GM19351 (cell line): ENCODE measurements around the gene PTDSS2.
A peak's percentile ranks its signal among the peaks of the same experiment; 100 is the strongest.
"Not testable (repeated sequence)": the region's sequence is repeated elsewhere in the genome, so short reads cannot be mapped to it uniquely, and the experiment has no call there.

ENCODE experiments used
- ATAC-seq: cut with Tn5 transposase; IDR thresholded peaks from one replicate; pipeline ENCODE4 v1.9.1; 2021; ENCODE audit warnings: mild to moderate bottlenecking, moderate library complexity; ENCODE audit not compliant: unreplicated experiment

The PTDSS2 gene

GRCh38 chr11:449889-450808 lies at the start of gene PTDSS2:
TSS of gene PTDSS2 (plus strand) at chr11:450279. CDS start at chr11:450456, 177 bp downstream.
- peak; percentile 81 for ATAC-seq

DNA sequence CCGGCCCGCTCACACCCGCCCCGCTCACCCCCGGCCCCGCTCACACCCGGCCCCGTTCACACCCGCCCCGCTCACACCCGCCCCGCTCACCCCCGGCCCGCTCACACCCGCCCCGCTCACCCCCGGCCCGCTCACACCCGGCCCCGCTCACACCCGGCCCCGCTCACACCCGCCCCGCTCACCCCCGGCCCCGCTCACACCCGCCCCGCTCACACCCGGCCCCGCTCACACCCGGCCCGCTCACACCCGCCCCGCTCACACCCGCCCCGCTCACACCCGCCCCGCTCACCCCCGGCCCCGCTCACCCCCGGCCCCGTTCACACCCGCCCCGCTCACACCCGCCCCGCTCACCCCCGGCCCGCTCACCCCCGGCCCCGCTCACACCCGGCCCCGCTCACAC lies 48.9 kb upstream of the PTDSS2 start:
- not testable (repeated sequence) for ATAC-seq

DNA sequence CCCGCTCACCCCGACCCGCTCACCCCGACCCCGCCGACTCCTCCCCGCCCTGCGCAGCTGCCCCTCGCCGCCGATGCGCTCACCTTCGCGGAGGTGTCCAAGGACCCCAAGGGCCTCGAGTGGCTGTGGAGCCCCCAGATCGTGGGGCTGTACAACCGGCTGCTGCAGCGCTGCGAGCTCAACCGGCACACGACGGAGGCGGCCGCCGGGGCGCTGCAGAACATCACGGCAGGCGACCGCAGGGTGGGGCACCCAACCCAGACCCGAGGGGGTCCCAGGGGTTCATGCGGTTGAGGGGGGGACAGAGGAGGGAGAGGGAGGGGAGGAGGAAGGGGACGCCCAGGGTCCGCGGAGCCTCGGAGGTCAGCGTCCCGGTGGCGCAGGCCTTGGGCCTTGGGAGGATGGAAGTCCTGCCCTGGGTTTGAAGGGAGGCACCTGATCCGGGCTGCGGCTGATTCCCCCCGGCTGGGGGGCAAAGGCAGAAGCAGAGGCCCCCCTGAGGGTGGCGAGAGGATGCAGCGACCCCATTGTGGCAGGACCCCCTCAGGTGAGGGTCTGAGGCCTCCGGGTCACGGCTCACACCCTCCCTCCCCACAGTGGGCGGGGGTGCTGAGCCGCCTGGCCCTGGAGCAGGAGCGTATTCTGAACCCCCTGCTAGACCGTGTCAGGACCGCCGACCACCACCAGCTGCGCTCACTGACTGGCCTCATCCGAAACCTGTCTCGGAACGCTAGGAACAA lies 46.9 kb upstream of the PTDSS2 start:
- no peak for ATAC-seq

DNA sequence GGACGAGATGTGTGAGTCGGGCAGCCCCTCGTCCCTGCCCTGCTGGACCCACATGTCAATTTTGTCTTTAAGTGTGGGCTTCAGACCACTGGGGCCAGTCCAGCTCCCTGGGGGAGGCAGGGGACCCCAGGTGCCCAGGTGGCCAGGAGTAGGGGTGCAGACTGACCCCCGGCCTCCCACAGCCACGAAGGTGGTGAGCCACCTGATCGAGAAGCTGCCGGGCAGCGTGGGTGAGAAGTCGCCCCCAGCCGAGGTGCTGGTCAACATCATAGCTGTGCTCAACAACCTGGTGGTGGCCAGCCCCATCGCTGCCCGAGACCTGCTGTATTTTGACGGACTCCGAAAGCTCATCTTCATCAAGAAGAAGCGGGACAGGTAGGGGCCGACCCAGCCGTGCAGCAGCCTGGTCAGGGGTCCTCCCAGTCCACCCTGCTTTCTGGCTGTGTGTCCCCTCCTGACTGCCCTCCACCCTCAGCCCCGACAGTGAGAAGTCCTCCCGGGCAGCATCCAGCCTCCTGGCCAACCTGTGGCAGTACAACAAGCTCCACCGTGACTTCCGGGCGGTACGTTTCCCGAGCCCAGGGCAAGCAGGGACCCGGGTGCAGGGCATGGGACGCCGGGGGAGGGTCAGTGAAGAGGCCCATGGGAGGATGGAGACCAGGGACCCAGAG lies 46.2 kb upstream of the PTDSS2 start:
- no peak for ATAC-seq

- ATAC-seq: no peak
These were observed 45.4 kb upstream of the PTDSS2 start for GRCh38 chr11:404551-405264.

- ATAC-seq: no peak
These were observed 44.6 kb upstream of the PTDSS2 start for GRCh38 chr11:405323-405953.

DNA sequence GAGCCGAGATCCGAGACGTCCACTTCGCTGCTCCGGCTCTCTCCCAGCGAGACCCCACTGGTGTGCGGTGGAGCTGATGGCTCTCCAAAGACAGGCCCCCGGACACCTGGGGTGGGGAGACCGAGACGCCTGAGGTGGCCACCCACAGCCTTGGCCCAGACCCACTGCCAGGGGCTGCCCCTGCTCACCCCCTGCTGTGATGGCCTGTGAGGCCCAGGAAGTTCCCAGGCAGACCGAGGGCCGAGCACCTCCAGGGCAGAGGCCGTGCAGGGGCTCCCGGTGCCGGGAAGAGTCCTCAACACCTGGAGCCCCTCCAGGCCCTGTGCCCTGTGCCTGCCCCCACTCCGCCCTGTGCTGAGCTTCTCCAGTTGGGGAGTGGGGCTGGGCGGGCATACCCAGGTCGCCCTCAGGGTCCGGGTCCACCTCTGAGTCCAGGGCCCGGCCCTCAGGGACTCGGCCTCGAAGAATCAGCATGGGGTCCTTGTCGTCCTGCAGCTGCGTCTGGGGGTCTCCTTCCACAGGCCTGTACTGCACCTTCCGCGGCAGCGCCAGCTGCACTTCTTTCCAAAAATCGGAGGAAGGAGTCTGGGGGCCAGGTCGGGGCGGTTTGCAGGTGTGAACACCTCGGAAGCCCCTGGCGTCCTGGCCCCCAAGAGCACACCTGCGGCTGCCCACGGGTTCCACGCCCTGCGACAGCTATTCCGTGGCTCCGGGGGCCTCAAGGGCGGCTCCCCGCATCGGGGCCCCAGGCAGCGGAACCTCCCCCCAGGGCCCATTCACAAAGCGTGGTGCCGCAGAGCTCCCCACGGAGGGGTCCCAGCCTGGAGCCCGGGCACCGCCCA lies 43.9 kb upstream of the PTDSS2 start:
- ATAC-seq: no peak

- ATAC-seq: peak; percentile 87
These were observed 43.1 kb upstream of the PTDSS2 start for GRCh38 chr11:406796-407650.

DNA sequence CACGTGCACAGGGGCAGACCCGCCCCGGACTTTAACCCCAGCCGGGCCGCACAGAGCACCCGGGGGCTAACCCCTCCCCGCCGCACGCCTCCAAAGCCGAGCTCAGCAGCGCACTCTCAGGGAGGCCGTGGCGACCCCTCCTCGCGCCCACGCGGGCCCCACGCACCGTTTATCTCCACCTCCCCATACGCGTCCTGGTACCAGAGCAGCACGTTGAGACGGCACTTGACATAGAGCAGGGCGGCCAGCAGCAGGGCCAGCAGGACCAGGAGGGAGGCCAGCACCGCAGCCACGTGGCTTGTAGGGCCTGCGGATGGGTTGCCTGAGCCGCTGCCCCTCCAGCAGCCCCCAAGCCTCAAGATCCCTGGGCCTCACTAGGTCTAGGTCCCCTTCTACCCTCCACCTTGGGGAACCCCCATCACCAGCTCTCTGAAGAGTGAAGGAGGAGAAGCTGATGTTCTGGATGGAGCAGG lies 42.4 kb upstream of the PTDSS2 start:
- ATAC-seq: no peak

DNA sequence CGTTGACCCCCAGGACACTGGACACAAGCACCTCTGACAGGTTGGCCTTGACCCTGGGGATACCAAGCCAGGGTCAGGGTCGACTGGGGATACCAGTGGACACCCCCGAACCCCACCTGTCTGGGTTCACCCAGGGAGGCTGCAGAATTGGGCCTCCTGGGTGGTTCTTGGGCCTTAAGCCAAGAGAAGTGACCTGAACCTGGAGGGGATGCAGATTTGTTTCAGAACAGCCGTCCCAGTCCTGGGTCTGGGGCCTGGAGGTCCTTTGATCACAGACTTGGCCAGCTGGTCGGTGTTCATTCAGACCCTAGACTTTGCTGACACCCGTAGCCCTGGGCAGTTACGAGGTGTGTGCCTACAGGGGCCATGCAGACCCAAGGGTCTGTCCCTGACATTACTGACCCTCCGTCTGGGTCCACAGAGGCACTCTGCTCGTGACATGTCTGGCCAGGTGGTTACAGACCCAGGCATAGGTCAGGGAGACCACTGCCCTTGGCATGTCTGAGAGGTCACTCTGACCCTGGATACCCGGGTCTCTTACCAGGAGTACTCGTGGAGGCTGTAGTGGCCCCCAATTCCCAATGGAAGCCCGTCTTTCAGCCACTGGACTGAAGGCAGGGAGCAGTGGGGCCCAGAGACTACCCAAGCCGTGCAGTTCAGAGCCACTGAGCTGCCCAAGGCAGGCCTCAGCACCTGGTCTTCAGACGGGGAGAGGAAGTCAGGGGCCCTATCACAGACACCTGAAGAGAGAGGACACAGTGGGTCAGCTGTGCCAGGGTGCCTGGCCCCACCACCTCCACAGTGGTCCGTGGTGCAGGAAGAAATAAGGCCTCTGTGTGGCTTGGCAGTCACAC lies 41.7 kb upstream of the PTDSS2 start:
- no peak for ATAC-seq

GRCh38 chr11:409008-409599 lies 41.0 kb upstream of the PTDSS2 start:
- no peak for ATAC-seq

- ATAC-seq: no peak
These were observed 40.2 kb upstream of the PTDSS2 start for GRCh38 chr11:409600-410483.

DNA sequence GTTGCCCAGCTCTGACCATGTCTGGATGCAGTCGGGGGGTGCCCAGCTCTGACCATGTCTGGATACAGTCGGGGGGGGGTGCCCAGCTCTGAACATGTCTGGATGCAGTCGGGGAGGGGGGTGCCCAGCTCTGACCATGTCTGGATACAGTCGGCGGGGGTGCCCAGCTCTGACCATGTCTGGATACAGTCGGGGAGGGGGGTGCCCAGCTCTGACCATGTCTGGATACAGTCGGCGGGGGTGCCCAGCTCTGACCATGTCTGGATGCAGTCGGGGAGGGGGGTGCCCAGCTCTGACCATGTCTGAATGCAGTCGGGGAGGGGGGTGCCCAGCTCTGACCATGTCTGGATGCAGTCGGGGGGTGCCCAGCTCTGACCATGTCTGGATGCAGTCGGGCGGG lies 39.4 kb upstream of the PTDSS2 start:
- not testable (repeated sequence) for ATAC-seq

GRCh38 chr11:411520-411919 lies 38.6 kb upstream of the PTDSS2 start:
- not testable (repeated sequence) for ATAC-seq

GRCh38 chr11:412641-413119 lies 37.4 kb upstream of the PTDSS2 start:
- ATAC-seq: no peak
